Thoracic aorta (tissue), 2 donors: ENCODE results near the gene PLXDC2. TPM values are rescaled to one million over a fixed set of nuclear protein-coding genes. Genes with fewer than 3 reads are reported as not detected.

Source experiments
- ATAC-seq: fragments of 150-250 bp; one replicate; pipeline ENCODE4 v1.8.0; 2017; ENCODE audit warnings: low read depth; ENCODE audit not compliant: insufficient number of reproducible peaks, low FRiP score
- DNase-seq: peaks from one replicate; pipeline ENCODE4 v3.0.0-alpha.2; 2020; ENCODE audit warnings: low spot score
- H3K27ac ChIP-seq, 2 donors: fragments of 200-600 bp; sonication (generic); 1 replicate in 1 of 2; 2 replicates in 1 of 2; pipeline ENCODE4 v1.5.1; 2016; ENCODE audit warnings: mild to moderate bottlenecking in 2 of 2, moderate library complexity in 2 of 2
- H3K27me3 ChIP-seq: fragments of 200-600 bp; sonication (generic); replicated peaks from 2 replicates; pipeline ENCODE4 v1.6.0; 2016; ENCODE audit warnings: mild to moderate bottlenecking; ENCODE audit not compliant: insufficient read depth
- H3K36me3 ChIP-seq: fragments of 200-600 bp; sonication (generic); one replicate; pipeline ENCODE4 v1.5.1; 2016
- H3K4me1 ChIP-seq, 2 donors: fragments of 200-600 bp; sonication (generic); 1 replicate in 1 of 2; 2 replicates in 1 of 2; pipeline versions ENCODE4 v1.5.1 to v1.6.0; 2016; ENCODE audit warnings: low read depth in 2 of 2, mild to moderate bottlenecking in 1 of 2; ENCODE audit not compliant: control insufficient read depth in 1 of 2
- H3K4me3 ChIP-seq: fragments of 200-600 bp; sonication (generic); 2 replicates; pipeline ENCODE4 v1.5.1; 2016; ENCODE audit warnings: mild to moderate bottlenecking
- H3K9me3 ChIP-seq: fragments of 200-600 bp; sonication (generic); 2 replicates; pipeline ENCODE4 v1.5.1; 2016
- CTCF ChIP-seq: fragments of 200-600 bp; sonication (generic); IDR thresholded peaks from one replicate; pipeline ENCODE4 v1.5.1; 2019; ENCODE audit warnings: antibody characterized with exemption
- total RNA-seq, 2 donors: library from RNA; depleted of rRNA; stranded (reverse); fragments of >200 nt; gene quantifications; one replicate each; pipeline versions ENCODE4 v1.1.0 to v1.2.3, GENCODE V29; 2016

PLXDC2 gene
- total RNA-seq, 2 donors from 2014 or later = 105 to 155 TPM

GRCh38 chr10:19800161-19800560 is 16.1 kb upstream of the PLXDC2 start:
- no peaks in the 10 kb centered on the region for H3K9me3 ChIP-seq
- no peaks in the 10 kb centered on the region for H3K36me3 ChIP-seq
- no peaks in the 10 kb centered on the region for H3K27me3 ChIP-seq
- no peak overlapping the region for H3K4me3 ChIP-seq
- peaks cover 0 to 7% of the 10 kb centered on the region in 2 donors for H3K4me1 ChIP-seq
- no peak for ATAC-seq
- no peak for TF ChIP-seq CTCF
- H3K27ac ChIP-seq = no peak overlapping the region
- DNase-seq = no peak

DNA sequence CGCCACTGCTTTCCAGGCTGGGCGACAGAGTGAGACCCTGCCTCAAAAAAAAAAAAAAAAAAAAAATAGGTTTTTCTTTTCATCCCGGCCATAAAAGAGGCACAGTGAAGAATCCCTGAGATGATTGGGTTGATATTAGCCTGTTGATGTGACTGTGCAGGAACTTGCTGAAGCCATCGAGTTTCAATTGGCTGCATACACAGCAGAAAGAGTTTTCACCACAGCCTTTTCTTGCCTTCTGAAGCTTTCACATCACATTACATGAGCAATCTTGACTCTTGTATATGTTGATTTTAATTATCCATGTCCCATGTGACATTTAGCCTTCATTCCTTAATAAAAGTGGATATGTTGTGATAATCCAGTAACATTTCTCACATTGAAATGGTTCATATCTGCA is 14.9 kb upstream of the PLXDC2 start:
- no peak for DNase-seq
- no peaks in the 10 kb centered on the region for H3K27me3 ChIP-seq
- no peak overlapping the region for H3K27ac ChIP-seq
- H3K9me3 ChIP-seq = no peaks in the 10 kb centered on the region
- peaks cover 0 to 7% of the 10 kb centered on the region in 2 donors for H3K4me1 ChIP-seq
- H3K36me3 ChIP-seq = no peaks in the 10 kb centered on the region
- TF ChIP-seq CTCF = no peak
- H3K4me3 ChIP-seq = no peak overlapping the region
- no peak for ATAC-seq

DNA sequence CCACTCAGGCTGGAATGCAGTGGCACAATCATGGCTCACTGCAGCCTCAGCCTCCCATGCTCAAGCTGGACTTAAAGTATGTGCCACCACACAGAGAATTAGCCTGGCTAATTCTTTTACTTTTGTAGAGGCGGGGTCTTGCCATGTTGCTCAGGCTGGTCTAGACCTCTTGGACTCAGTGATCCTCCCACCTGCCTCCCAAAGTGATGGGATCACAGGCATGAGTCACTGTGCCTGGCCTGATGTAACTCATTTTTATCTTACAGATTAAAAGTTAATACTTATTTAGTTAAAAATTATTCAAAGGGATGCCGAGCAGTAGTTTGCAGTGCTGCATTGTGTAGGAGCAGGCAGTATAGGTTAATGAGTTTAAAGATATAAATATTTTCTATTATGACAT is 12.6 kb upstream of the PLXDC2 start:
- no peak overlapping the region for H3K27ac ChIP-seq
- DNase-seq (no peak), ATAC-seq (no peak)
- peaks cover 0 to 7% of the 10 kb centered on the region in 2 donors for H3K4me1 ChIP-seq
- TF ChIP-seq CTCF = no peak
- H3K4me3 ChIP-seq = no peak overlapping the region
- no peaks in the 10 kb centered on the region for H3K36me3 ChIP-seq
- H3K27me3 ChIP-seq = no peaks in the 10 kb centered on the region
- H3K9me3 ChIP-seq = no peaks in the 10 kb centered on the region

GRCh38 chr10:19809481-19809880 is 6.8 kb upstream of the PLXDC2 start:
- no peak for ATAC-seq
- Histone ChIP-seq H3K4me1 (peaks cover 20 to 26% of the 10 kb centered on the region in 2 donors), H3K27ac (no peak overlapping the region), H3K36me3 (no peaks in the 10 kb centered on the region), H3K9me3 (no peaks in the 10 kb centered on the region), H3K27me3 (no peaks in the 10 kb centered on the region), H3K4me3 (no peak overlapping the region)
- DNase-seq = no peak
- TF ChIP-seq CTCF = no peak

DNA sequence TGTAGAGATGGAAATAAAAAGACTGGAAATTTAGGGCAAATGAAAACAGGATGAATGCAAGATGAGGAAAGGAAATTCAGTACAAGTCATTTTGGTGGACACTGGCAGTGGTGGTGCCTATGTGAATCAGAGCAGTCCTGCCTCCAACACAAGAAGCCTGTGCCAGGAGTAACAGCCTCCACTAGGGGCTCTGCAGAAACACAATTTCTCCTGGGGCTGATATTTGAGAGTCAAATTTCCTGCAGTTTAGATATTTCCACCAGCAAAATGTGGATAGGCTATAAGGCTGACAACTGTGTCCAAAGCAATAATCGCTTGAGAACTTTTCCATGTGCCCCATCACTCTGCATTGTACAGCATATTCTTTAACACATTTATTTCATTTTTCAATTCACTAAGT is 4.7 kb upstream of the PLXDC2 start:
- Histone ChIP-seq H3K36me3 (no peaks in the 10 kb centered on the region), H3K4me3 (no peak overlapping the region), H3K4me1 (peaks cover 26 to 34% of the 10 kb centered on the region in 2 donors), H3K27ac (peak overlapping the region in 1 of 2 donors; percentile 43), H3K9me3 (no peaks in the 10 kb centered on the region), H3K27me3 (no peaks in the 10 kb centered on the region)
- DNase-seq (peak; percentile 15), ATAC-seq (no peak)
- TF ChIP-seq CTCF = peak; percentile 71
